Heart left ventricle (tissue), 16 donors: ENCODE data around the gene RNF149. TPM values are rescaled to one million over a fixed set of nuclear protein-coding genes. Genes with fewer than 3 reads are reported as not detected.

Experiments
- ATAC-seq, 4 donors: fragments of 200-7000 bp; cut with Tn5 transposase; one replicate each; pipeline ENCODE4 v1.9.1; 2020 to 2022; ENCODE audit warnings: moderate library complexity in 4 of 4, mild to moderate bottlenecking in 3 of 4, moderate number of reproducible peaks in 1 of 4
- DNase-seq, 5 donors: peaks; one replicate each; pipeline ENCODE4 v3.0.0-alpha.2; 2020
- H3K27ac ChIP-seq, 12 donors: fragments of 200-600 bp; sonication (generic) in 4 of 12; one replicate each; pipeline versions ENCODE4 v1.5.0 to v1.8.0; 2016 to 2022; ENCODE audit warnings: mild to moderate bottlenecking in 2 of 12
- H3K27me3 ChIP-seq, 9 donors: fragments of 200-600 bp; sonication (generic) in 2 of 9; one replicate each; pipeline versions ENCODE4 v1.5.1 to v1.8.0; 2016 to 2022; ENCODE audit warnings: mild to moderate bottlenecking in 3 of 9
- H3K36me3 ChIP-seq, 9 donors: fragments of 200-600 bp; sonication (generic) in 2 of 9; one replicate each; pipeline versions ENCODE4 v1.5.0 to v1.8.0; 2018 to 2022; ENCODE audit warnings: mild to moderate bottlenecking in 2 of 9
- H3K4me1 ChIP-seq, 12 donors: fragments of 200-600 bp; sonication (generic) in 4 of 12; one replicate each; pipeline versions ENCODE4 v1.5.0 to v1.8.0; 2016 to 2022; ENCODE audit warnings: mild to moderate bottlenecking in 3 of 12
- H3K4me3 ChIP-seq, 12 donors: fragments of 200-600 bp; sonication (generic) in 4 of 12; one replicate each; pipeline versions ENCODE4 v1.5.0 to v1.8.0; 2017 to 2022; ENCODE audit warnings: mild to moderate bottlenecking in 9 of 12, moderate library complexity in 4 of 12
- H3K9me3 ChIP-seq, 12 donors: fragments of 200-600 bp; sonication (generic) in 4 of 12; one replicate each; pipeline versions ENCODE4 v1.5.0 to v1.8.0; 2016 to 2022; ENCODE audit warnings: mild to moderate bottlenecking in 1 of 12
- CTCF ChIP-seq, 12 donors: fragments of 200-600 bp; sonication (generic) in 4 of 12; IDR thresholded peaks; one replicate each; pipeline versions ENCODE4 v1.5.0 to v1.8.0; 2018 to 2022; ENCODE audit warnings: antibody characterized with exemption in 12 of 12, mild to moderate bottlenecking in 5 of 12
- POLR2A ChIP-seq, 2 donors: fragments of 450-650 bp; IDR thresholded peaks; one replicate each; pipeline ENCODE4 v1.6.1; 2017; ENCODE audit warnings: antibody characterized with exemption in 2 of 2, mild to moderate bottlenecking in 2 of 2, moderate library complexity in 2 of 2
- WGBS, 4 donors: extraction: QIAGEN DNeasy Blood & Tissue Kit in 2 of 4; methylation state at CpG; one replicate each; pipeline versions ENCODE4 v1.1.5 to v1.1.7; 2013 to 2018; 5-methylcytosine and 5-hydroxymethylcytosine counted together
- intact Hi-C, 10 donors: fragments of 100-400 bp; cut with DNase I; formaldehyde crosslinking; loops; one replicate each; pipeline versions ENCODE4 v1.11.1 to v1.14.2; 2022
- polyA plus RNA-seq, 2 donors: library from polyadenylated mRNA; stranded (reverse); fragments of 200-250 nt; gene quantifications; one replicate each; pipeline ENCODE4 v1.2.3, GENCODE V29; 2013
- total RNA-seq, 9 donors: library from RNA; depleted of rRNA in 2 of 9; stranded (reverse); fragments of >200 nt in 2 of 9; fragmentation: NEBNext Ultra II Directional in 3 of 9; extraction: Animal tissue kit (Norgen Biotek cat#: 25700) in 3 of 9; gene quantifications; one replicate each; pipeline versions ENCODE4 v1.1.0 to v1.2.4, GENCODE V29; 2016 to 2023
- donor health status: ischemic (EF 13 %, LVEDD 7.1; RV severe dilation, severe dysfunction).
- donor health status: healthy with polysubstance abuse.
- donor health status: DM: no; HTN: yes; CAD: no.
- donor health status: DM: no; HTN: no; CAD: no.
- donor health status: ischemic (EF 25% LVEDD 6.9; RV normal size, moderate dysfunction).
- donor health status: ischemic (EF 25% LVEDD 5.7; RV mildly dilated, moderate dysfunction).
- donor health status: healthy.
- donor health status: DM: yes; HTN: yes; CAD: no.
- donor health status: ischemic (EF 35%, LVEDD 5.7; RV mildly dilated, moderate dysfunction).
- donor health status: nonischemic (EF 11% LVEDD 7.7; RV severe dilation, severe dysfunction).
- donor health status: DM: yes; HTN: yes; CAD: no.
- donor health status: PGD.
- donor health status: ischemic (EF 29% LVEDD 5.4; RV normal size, mild dysfunction).
- donor health status: nonischemic (EF 23%, LVEDD 6.1; RV moderate dilation, normal function).

RNF149 gene
- total and polyA plus RNA-seq, 11 donors = 10.9 to 46.1 (median 15.8) TPM

GRCh38 chr2:101303688-101304087 lies 4.8 kb downstream of the RNF149 start:
- intact Hi-C loops = no loop called here
- peaks cover 2 to 88% (median 53%) of the 10 kb centered on the region in 12 donors for H3K4me1 ChIP-seq
- H3K9me3 ChIP-seq = no peaks in the 10 kb centered on the region
- H3K27ac ChIP-seq = peak overlapping the region in 1 of 12 donors; percentile 2
- no peaks in the 10 kb centered on the region for H3K27me3 ChIP-seq
- H3K36me3 ChIP-seq = peaks cover 0 to 60% (median 0%) of the 10 kb centered on the region in 9 donors
- DNase-seq (no peak), ATAC-seq (no peak)
- no peak for TF ChIP-seq POLR2A (IDR thresholded peaks at IDR 0.05)
- TF ChIP-seq CTCF (IDR thresholded peaks at IDR 0.05) = no peak
- WGBS, 4 donors = 77 to 86% (median 84%) methylated on average over 1 of the region's 1 CpG
- peak overlapping the region in 1 of 12 donors; percentile 80 for H3K4me3 ChIP-seq

GRCh38 chr2:101302016-101302415 lies 6.5 kb downstream of the RNF149 start:
- TF ChIP-seq POLR2A (IDR thresholded peaks at IDR 0.05) = no peak
- TF ChIP-seq CTCF (IDR thresholded peaks at IDR 0.05) = no peak
- Histone ChIP-seq H3K27me3 (no peaks in the 10 kb centered on the region), H3K4me3 (no peak overlapping the region), H3K4me1 (peaks cover 2 to 97% (median 52%) of the 10 kb centered on the region in 12 donors), H3K9me3 (no peaks in the 10 kb centered on the region), H3K27ac (no peak overlapping the region), H3K36me3 (peaks cover 0 to 60% (median 0%) of the 10 kb centered on the region in 9 donors)
- DNase-seq = no peak
- ATAC-seq = no peak
- intact Hi-C loops = no loop called here
- 80 to 84% (median 80%) methylated on average over 4 of the region's 4 CpGs for WGBS, 4 donors

- no peaks in the 10 kb centered on the region for H3K27me3 ChIP-seq
- DNase-seq = no peak
- no peak overlapping the region for H3K27ac ChIP-seq
- H3K36me3 ChIP-seq = peaks cover 0 to 54% (median 0%) of the 10 kb centered on the region in 9 donors
- no peak for ATAC-seq
- 61 to 70% (median 63%) methylated on average over 7 of the region's 7 CpGs for WGBS, 4 donors
- intact Hi-C loops = no loop called here
- TF ChIP-seq POLR2A (IDR thresholded peaks at IDR 0.05) (no peak), CTCF (IDR thresholded peaks at IDR 0.05) (no peak)
- no peaks in the 10 kb centered on the region for H3K9me3 ChIP-seq
- H3K4me3 ChIP-seq = no peak overlapping the region
- peaks cover 0 to 97% (median 46%) of the 10 kb centered on the region in 12 donors for H3K4me1 ChIP-seq
Measured at GRCh38 chr2:101300836-101301235, 7.7 kb downstream of the RNF149 start.

- 88 to 93% (median 89%) methylated on average over 1 of the region's 1 CpG for WGBS, 4 donors
- no peak for ATAC-seq
- DNase-seq = no peak
- Histone ChIP-seq H3K4me3 (no peak overlapping the region), H3K36me3 (peaks cover 0 to 53% (median 0%) of the 10 kb centered on the region in 9 donors), H3K27me3 (no peaks in the 10 kb centered on the region), H3K27ac (no peak overlapping the region), H3K4me1 (peaks cover 0 to 92% (median 40%) of the 10 kb centered on the region in 12 donors), H3K9me3 (no peaks in the 10 kb centered on the region)
- intact Hi-C loops = no loop called here
- TF ChIP-seq POLR2A (IDR thresholded peaks at IDR 0.05) (no peak), CTCF (IDR thresholded peaks at IDR 0.05) (no peak)
Measured at GRCh38 chr2:101300164-101300563, 8.3 kb downstream of the RNF149 start.
